ENCODE measurements around the gene ARL16.

DNA sequence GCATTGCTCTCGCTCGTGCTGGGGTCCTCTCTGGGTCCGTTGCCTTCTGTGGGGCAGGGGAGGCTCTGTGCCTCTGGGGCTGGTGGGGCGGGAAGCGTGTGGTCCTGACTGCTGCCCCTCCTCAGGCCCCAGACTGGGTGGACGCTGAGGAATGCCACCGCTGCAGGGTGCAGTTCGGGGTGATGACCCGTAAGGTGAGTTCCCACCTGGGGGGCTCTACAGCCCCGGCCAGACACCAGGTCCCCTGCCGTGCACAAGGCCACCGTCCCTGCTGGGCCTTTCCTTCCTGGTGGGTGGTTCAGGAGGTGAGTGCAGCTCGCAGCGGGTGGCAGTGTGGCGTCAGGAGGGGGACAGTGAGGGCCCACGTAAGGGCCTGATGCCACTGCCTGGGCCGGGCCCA is 7.0 kb upstream of the ARL16 start:
- TF ChIP-seq SP1 (IDR thresholded peaks at IDR 0.05) (no peak), TARDBP (IDR thresholded peaks at IDR 0.05) (no peak), LEF1 (IDR thresholded peaks at IDR 0.05; ENCODE audit: borderline replicate concordance) (no peak), L3MBTL2 (conservative IDR thresholded peaks at IDR 0.05) (no peak), FOXM1 (IDR thresholded peaks at IDR 0.05; ENCODE audit: borderline replicate concordance) (no peak), ARNT (IDR thresholded peaks at IDR 0.05) (no peak), SUZ12 (IDR thresholded peaks at IDR 0.05) (no peak), BHLHE40 (IDR thresholded peaks at IDR 0.05; ENCODE audit: borderline replicate concordance) (no peak), FOXK2 (IDR thresholded peaks at IDR 0.05) (no peak), FOXA1 (IDR thresholded peaks at IDR 0.05) (no peak), NFRKB (IDR thresholded peaks at IDR 0.05) (no peak)
- TF ChIP-seq, protein P1, sequence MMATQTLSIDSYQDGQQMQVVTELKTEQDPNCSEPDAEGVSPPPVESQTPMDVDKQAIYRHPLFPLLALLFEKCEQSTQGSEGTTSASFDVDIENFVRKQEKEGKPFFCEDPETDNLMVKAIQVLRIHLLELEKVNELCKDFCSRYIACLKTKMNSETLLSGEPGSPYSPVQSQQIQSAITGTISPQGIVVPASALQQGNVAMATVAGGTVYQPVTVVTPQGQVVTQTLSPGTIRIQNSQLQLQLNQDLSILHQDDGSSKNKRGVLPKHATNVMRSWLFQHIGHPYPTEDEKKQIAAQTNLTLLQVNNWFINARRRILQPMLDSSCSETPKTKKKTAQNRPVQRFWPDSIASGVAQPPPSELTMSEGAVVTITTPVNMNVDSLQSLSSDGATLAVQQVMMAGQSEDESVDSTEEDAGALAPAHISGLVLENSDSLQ (IDR thresholded peaks at IDR 0.05): no peak

All from HEK293T (cell line).